NCI-H82 treated with DMSO at 0.1 percent for 48 hours (cell line): ENCODE results near the gene HSPA2.
"Not testable (repeated sequence)": the region's sequence is repeated elsewhere in the genome, so short reads cannot be mapped to it uniquely, and the experiment has no call there.

ENCODE experiments used
- DNase-seq: peaks from one replicate; lab custom pipeline; 2025; ENCODE audit not compliant: unreplicated experiment; lab: John Stamatoyannopoulos, UW

The HSPA2 gene

DNA sequence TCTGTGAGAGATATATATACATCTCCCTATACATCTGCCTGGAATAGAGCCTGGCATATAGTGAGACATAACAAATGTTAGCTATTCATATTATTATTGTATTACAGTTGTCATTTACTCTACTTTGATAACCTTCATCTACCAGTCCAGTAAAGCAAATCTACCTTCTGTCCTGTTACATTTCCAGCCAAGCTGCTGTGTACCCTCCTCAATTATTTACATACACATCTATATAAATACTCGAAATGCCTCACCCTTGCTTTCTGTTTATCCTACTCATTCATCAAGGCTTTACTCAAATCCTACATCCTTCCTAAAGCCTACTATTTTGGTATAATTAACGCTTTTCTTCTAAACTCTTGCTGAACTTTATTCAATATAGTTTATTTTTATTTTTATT lies 27.3 kb upstream of the HSPA2 start:
- no peak for DNase-seq

DNA sequence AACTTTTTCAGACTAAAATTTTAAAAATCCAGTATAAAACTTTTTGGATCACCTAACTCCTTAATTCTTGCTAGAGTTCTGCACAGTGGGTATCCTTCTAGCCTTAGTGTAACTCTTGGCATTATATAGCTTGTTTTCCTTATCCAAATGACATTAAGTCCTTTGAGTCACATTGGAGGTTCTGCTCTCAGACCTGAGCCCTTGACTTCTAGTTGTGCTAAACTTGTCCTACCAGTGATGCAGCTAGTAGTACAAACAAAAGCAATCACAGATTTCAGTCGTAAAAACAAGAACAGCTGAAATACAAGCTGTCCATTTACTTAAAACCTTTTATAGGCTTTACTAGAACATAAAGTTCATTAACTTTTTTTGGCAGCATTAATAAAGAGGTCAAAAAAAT lies 25.5 kb upstream of the HSPA2 start:
- no peak for DNase-seq

DNA sequence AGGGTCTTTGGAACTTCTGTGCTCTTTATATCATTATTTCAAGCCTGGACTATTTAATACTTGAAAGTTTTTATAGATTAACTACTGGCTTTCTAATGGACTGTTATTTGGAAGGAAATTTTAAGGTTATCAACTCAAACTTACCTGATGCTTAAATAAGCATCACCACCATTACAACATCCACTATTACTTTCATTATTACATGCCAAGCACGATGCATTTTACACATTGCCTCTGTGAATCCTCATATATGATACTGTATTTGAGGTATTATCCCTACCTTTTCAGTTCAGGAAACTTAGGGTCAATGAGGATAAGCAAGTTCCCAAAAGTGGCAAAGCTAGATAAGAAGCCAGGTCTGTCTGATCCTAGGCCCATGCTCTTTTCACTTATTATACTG lies 23.6 kb upstream of the HSPA2 start:
- DNase-seq, result no peak

DNA sequence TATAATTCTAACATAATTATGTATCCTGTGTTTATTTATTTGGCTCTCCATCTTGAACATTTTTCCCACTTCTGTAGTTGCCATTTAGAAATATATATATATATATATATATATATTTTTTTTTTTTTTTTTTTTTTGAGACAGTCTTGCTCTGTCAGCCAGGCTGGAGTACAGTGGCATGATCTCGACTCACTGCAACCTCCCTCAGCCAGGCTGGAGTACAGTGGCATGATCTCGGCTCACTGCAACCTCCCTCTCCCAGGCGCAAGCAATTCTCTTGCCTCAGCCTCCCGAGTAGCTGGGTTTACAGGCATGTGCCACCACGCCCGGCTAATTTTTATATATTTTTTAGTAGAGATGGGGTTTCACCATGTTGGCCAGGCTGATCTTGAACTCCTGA lies 22.9 kb upstream of the HSPA2 start:
- not testable (repeated sequence) for DNase-seq

DNA sequence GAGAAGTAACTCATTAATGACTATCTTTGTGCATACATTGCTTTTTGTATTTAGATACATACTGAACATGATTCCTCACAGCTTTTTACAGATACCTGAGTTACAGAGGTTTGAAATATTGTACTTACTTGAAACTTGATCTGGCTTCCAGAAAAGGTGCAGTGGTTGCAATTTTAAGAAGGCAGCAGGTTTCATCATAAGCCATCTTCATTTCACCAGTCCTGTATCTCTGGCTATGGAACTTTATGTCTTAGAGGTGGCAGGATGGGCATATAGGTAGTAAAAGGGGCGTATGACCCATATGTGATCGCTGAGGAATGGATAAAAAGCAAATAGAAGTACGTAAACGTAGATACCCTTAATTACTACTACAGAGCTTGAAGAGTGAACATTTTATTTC lies 22.3 kb upstream of the HSPA2 start:
- no peak for DNase-seq

DNA sequence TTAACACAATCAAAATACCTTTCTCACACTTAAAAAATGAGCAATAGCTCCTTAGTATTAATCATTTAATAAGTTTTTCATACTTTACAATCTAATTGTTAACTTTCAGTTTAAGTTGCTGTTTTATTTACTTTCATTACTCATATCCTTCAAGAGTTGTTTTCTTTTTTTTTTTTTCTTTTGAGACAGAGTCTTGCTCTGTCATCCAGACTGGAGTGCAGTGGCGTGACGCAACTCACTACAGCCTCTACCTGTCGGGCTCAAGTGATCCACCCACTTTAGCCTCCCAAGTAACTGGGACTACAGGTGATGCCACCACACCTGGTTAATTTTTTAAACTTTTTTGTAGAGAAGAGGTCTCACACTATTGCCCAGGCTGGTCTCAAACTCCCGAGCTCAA lies 19.8 kb upstream of the HSPA2 start:
- no peak for DNase-seq

DNA sequence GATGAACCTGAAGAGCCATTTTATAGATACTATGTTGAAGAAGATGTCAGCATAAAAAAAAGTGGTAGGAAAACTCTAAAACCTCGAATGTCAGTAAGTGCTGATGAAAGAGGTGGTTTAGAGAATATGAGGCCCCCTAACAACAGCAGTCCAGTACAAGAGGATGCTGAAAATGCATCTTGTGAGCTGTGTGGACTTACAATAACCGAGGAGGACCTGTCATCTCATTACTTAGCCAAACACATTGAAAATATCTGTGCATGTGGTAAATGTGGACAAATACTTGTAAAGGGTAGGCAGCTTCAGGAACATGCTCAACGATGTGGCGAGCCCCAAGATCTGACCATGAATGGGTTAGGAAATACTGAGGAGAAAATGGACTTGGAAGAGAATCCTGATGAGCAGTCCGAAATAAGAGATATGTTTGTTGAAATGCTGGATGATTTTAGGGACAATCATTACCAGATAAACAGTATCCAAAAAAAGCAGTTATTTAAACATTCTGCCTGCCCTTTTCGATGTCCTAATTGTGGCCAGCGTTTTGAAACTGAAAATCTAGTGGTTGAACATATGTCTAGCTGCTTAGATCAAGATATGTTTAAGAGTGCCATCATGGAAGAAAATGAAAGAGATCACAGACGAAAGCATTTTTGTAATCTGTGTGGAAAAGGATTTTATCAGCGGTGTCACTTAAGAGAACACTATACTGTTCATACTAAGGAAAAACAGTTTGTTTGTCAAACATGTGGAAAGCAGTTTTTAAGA lies 17.8 kb upstream of the HSPA2 start:
- DNase-seq, result no peak

DNA sequence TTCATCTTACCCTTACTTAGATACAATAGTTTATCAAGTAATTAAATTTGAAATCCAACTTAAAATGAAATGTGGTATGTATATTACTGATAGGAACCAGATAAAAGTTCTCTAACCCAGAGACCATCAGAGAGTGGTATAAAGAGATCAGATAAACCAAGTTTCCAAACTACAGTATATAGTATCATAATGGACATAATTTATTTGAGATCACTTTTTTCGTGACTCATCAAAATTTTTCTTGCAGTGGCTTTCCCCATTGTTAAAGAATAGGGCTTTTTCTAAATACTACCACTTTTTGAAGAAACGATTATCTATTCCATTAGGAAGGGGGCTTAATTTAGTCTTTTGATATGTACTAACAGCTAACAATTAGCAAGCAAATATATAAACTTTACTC lies 15.2 kb upstream of the HSPA2 start:
- no peak for DNase-seq

DNA sequence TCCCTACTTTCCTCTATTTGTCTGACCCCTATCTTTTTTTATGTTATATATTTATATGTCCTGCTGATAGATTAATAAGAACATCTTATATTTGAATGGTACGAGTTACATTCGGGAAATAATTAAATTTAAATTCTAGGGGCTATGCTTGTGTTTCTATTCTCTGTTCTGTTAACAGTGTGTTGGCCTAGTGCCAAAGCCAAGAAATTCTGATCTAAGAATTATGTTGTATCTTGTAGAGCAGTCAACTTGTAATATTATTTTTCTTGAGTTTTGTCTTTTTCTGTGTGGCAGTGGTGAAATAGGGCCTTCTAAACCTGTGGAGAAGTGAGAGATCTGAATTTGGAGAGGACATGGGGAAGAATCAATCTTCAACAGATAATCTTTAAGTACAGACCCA lies 9.0 kb upstream of the HSPA2 start:
- DNase-seq, result no peak

DNA sequence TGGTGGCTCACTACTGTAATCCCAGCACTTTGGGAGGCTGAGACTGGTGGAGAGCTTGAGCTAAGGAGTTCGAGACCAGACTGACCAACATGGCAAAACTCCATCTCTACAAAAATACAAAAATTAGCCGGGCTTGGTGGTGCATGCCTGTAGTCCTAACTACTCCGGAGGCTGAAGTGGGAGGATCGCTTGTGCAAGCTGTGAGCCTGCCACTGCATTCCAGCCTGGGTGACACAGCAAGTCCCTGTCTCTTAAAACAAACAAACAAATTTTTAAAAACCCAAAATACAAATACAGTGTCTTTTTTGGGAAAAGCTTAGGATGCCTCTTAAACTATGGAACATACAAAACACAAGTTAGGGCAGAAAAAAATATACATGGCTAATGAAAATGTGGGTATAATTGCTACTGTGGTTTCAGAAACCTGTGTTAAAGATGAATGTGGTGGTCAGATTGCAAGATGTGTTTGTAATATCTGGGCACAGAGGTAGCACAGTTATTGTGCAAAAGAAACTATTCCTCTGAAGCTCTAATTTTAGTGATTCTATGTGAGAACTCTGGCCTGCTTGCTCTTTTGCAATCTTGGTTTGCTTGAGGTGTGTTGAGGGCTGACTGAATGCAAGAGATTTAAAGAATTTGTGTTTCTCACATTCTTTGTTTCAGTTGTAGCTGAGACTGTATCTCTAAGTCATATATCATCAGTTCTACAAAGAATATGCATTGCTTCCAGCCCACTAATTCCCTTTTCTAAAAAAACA lies 3.9 kb upstream of the HSPA2 start:
- DNase-seq, result no peak

DNA sequence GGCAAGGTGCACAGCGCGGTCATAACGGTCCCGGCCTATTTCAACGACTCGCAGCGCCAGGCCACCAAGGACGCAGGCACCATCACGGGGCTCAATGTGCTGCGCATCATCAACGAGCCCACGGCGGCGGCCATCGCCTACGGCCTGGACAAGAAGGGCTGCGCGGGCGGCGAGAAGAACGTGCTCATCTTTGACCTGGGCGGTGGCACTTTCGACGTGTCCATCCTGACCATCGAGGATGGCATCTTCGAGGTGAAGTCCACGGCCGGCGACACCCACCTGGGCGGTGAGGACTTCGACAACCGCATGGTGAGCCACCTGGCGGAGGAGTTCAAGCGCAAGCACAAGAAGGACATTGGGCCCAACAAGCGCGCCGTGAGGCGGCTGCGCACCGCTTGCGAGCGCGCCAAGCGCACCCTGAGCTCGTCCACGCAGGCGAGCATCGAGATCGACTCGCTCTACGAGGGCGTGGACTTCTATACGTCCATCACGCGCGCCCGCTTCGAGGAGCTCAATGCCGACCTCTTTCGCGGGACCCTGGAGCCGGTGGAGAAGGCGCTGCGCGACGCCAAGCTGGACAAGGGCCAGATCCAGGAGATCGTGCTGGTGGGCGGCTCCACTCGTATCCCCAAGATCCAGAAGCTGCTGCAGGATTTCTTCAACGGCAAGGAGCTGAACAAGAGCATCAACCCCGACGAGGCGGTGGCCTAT lies 875 bp downstream of the HSPA2 start:
- no peak for DNase-seq

DNA sequence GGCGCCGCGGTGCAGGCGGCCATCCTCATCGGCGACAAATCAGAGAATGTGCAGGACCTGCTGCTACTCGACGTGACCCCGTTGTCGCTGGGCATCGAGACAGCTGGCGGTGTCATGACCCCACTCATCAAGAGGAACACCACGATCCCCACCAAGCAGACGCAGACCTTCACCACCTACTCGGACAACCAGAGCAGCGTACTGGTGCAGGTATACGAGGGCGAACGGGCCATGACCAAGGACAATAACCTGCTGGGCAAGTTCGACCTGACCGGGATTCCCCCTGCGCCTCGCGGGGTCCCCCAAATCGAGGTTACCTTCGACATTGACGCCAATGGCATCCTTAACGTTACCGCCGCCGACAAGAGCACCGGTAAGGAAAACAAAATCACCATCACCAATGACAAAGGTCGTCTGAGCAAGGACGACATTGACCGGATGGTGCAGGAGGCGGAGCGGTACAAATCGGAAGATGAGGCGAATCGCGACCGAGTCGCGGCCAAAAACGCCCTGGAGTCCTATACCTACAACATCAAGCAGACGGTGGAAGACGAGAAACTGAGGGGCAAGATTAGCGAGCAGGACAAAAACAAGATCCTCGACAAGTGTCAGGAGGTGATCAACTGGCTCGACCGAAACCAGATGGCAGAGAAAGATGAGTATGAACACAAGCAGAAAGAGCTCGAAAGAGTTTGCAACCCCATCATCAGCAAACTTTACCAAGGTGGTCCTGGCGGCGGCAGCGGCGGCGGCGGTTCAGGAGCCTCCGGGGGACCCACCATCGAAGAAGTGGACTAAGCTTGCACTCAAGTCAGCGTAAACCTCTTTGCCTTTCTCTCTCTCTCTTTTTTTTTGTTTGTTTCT lies 1.7 kb downstream of the HSPA2 start:
- DNase-seq, result no peak

DNA sequence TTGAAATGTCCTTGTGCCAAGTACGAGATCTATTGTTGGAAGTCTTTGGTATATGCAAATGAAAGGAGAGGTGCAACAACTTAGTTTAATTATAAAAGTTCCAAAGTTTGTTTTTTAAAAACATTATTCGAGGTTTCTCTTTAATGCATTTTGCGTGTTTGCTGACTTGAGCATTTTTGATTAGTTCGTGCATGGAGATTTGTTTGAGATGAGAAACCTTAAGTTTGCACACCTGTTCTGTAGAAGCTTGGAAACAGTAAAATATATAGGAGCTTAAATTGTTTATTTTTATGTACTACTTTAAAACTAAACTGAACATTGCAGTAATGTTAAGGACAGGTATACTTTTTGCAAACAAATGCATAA lies 2.3 kb downstream of the HSPA2 start:
- no peak for DNase-seq

DNA sequence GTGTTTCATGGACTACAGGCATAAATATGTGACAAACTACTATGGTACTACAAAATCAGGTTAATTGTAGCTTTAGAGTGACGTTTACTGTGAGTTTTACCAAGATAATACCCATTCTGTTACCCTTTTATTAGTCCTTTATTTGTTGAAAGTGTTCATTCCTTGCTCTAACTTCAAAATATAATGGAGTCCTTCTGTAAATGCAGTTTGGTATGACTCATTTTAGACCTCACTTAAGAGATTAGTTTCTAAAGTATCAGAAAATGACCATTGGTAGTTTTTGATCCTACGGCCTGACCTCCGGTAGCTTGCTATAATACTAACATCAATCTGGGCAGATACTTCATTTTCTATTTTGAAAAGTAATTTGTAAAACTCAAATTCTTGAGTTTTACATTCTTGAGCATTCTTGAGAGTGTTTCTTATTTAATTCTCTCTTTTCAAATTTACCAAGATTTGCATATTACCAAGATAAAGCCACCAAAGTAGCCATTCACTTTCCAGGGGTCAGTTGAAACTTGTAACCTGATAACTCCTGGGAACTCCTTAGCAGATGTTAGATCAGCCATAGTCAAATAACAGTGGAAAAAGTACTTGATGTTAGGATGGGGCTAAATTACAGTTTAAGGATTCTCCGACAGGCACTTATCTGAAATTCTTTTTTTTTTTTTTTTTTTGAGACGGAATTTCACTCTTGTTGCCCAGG lies 4.2 kb downstream of the HSPA2 start:
- DNase-seq, result no peak

DNA sequence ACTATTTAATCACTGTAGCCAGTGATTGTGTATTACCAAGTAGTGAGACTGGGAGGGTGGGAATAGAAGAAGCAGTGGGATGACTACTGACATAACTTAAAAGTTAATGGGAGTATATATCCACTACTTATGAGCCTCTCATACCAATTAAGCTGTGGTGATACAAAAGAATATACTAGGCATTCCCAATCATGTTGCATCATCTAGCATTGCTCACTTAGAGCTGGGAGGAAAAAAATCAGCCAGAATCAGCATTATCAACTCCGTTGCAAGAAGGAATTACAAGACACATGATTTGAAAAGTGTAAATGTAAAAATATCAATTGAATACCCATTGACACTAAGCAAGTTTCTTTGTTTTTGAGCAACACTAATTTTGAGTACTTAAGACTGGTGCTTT lies 8.5 kb downstream of the HSPA2 start:
- no peak for DNase-seq

DNA sequence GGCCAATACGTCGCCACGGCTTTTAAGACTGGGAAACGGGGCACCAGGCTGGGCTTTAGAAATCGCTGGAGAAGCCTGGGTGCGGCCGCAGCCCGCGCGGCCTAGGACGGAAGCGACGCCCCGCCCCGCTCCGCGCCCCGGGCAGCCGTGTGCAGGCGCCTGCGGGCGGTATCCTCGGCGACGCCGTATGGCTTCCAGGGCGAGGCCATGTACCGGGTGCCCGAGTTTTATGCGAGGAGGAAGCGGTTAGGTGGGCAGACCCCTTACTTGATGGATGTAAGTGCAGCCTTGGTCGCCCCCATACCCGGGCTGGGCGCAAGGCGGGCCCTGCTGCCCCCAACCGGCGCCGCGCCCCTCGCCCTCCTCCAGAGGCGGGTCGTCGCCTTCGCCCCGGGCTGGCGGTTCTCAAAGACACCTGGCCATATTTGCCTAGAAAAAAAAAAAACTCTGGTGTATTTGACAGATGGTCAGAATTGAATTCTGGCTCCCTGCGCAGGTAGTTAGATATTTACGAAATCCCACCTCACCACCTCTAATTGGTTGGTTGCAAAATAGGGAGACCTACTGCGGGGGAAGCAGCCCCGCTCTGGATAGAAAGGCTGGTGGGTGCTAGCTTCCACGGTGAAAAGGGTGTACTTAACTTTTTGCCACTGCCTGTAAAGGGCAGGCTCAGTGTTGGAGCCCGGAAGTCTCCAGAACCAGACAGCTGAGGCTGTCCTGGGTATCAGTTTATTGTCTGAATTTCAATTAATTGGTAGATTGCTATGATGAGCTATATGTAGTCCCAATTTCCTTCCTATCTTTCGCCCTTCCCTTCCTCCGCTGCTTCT lies 9.5 kb downstream of the HSPA2 start, which contains the start of gene PPP1R36:
Gene PPP1R36, plus strand, starts transcription at position 171 of the 830 bp plus-strand sequence. Its CDS starts 37 bp downstream, at position 208.
- no peak for DNase-seq

DNA sequence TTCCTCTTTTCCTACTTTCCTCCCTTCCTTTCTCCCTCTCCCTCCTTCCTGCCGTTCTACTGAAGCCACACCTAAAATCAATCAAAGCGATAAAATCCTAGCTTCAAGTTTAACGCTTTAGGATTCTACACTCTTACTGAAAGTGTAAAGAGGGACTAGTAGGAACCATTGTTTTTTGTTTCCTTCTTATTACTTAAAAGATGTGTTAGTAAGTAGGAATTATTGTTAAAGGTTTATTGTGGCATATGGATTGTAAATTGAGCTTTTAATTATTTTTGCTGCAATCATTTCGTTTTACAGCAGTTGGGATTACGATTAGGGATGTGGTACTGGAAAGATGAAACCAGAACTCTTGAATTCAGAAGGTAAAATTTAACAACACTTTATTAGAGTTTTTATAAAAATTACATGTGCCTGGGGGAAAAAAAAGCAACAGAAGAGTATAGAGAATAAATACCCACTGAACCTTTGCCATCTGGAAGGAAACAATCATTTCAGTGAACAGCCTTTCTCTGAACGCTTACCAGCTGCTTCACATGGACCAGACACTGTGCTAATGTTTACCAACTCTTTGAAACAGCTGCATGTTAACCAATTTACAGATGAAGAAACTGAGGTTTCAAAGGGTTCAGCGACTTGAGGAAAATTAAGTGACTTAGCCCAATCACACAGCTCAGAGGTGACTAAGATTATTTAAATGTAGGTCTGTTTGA lies 10.2 kb downstream of the HSPA2 start:
- no peak for DNase-seq

DNA sequence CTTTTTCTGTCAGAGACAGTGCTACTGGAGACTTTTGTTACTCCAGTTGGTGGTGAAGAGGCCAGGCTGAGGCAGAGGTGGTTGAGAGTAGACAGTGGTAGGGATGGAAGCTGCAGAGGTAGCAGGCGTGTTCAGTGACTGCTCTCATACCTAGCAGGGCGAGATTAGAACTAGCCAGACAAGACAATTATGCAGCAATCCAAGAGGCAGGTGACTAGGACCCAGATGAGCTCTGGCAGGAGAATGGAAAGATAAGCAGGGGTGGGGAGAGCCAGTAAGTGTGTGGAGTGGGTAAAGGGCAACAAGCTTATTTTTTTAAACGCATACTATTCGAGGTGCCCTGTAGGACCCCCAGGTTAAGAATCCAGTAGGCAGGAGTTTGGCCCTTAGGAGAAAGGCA lies 14.0 kb downstream of the HSPA2 start:
- no peak for DNase-seq

DNA sequence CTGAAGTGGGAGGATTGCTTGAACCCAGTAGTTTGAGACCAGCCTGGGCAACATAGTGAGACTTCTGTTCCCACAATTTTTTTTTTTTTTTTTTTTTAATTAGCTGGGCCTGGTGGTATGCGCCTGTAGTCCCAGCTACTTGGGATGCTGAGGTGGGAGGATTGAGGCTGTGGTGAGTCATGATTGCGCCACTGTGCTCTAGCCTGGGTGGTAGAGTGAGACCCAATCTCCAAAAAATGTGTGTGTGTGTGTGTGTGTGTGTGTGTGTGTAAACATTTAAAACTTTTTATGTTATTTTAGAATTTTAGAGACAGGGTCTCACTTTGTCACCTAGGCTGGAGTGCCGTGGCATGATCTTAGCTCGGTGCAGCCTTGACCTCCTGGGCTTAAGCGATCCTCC lies 16.0 kb downstream of the HSPA2 start:
- no peak for DNase-seq
